GM23338 (cell line): ENCODE data around the gene SLC35G1. TPM values are rescaled to one million over a fixed set of nuclear protein-coding genes. Genes with fewer than 3 reads are reported as not detected.

ENCODE experiments used
- ATAC-seq: fragments of 200-7000 bp; cut with Tn5 transposase; 3 replicates; pipeline ENCODE4 v1.9.1; 2020
- DNase-seq: peaks from one replicate; pipeline ENCODE4 v3.0.0-alpha.2; 2015; ENCODE audit warnings: low spot score
- H2AFZ ChIP-seq: fragments of 200-600 bp; sonication (generic); 2 replicates; pipeline ENCODE4 v1.8.0; 2016; ENCODE audit warnings: antibody characterized with exemption, mild to moderate bottlenecking, moderate library complexity
- H3F3A ChIP-seq: fragments of 200-600 bp; sonication (generic); replicated peaks from 2 replicates; pipeline ENCODE4 v1.8.0; 2017; ENCODE audit warnings: antibody characterized with exemption, mixed run types, low read depth
- H3K27ac ChIP-seq: fragments of 200-600 bp; sonication (generic); 2 replicates; pipeline ENCODE4 v1.6.1; 2016; ENCODE audit warnings: low read depth
- H3K27me3 ChIP-seq: fragments of 200-600 bp; sonication (generic); 2 replicates; pipeline ENCODE4 v1.8.0; 2016; ENCODE audit warnings: mild to moderate bottlenecking, mixed run types, moderate library complexity; ENCODE audit not compliant: insufficient read depth
- H3K36me3 ChIP-seq: fragments of 200-600 bp; sonication (generic); 2 replicates; pipeline ENCODE4 v1.8.0; 2016; ENCODE audit warnings: mild to moderate bottlenecking; ENCODE audit not compliant: insufficient read depth
- H3K4me1 ChIP-seq: fragments of 200-600 bp; sonication (generic); 2 replicates; pipeline ENCODE4 v1.8.0; 2016; ENCODE audit warnings: mild to moderate bottlenecking, moderate library complexity; ENCODE audit not compliant: insufficient read depth
- H3K4me2 ChIP-seq: fragments of 200-600 bp; sonication (generic); 2 replicates; pipeline ENCODE4 v1.7.1; 2017; ENCODE audit warnings: mixed run types
- H3K4me3 ChIP-seq: fragments of 200-600 bp; sonication (generic); 2 replicates; pipeline ENCODE4 v1.6.1; 2016; ENCODE audit warnings: mixed run types
- H3K79me2 ChIP-seq: fragments of 200-600 bp; sonication (generic); replicated peaks from 2 replicates; pipeline ENCODE4 v1.8.0; 2017; ENCODE audit warnings: mild to moderate bottlenecking; ENCODE audit not compliant: insufficient read depth
- H3K9me2 ChIP-seq: fragments of 200-600 bp; sonication (generic); 2 replicates; pipeline ENCODE4 v1.8.0; 2017; ENCODE audit not compliant: insufficient read depth
- H4K20me1 ChIP-seq: fragments of 200-600 bp; sonication (generic); replicated peaks from 2 replicates; pipeline ENCODE4 v1.8.0; 2017; ENCODE audit warnings: mild to moderate bottlenecking; ENCODE audit not compliant: insufficient read depth
- H3K27ac Mint-ChIP-seq: 2 replicates; pipeline ENCODE4 v1.8.0; 2020; ENCODE audit warnings: inconsistent platforms, mild to moderate bottlenecking, moderate library complexity, mixed read lengths
- H3K27me3 Mint-ChIP-seq: 3 replicates; pipeline ENCODE4 v1.8.0; 2022; ENCODE audit warnings: low read depth, mild to moderate bottlenecking, moderate library complexity, mixed read lengths, inconsistent platforms; ENCODE audit not compliant: insufficient read depth, poor library complexity
- H3K36me3 Mint-ChIP-seq: 3 replicates; pipeline ENCODE4 v1.8.0; 2021; ENCODE audit warnings: low read depth, mild to moderate bottlenecking, inconsistent platforms, moderate library complexity, mixed read lengths
- H3K4me1 Mint-ChIP-seq: 3 replicates; pipeline ENCODE4 v1.8.0; 2020; ENCODE audit warnings: mild to moderate bottlenecking, inconsistent platforms, mixed read lengths
- H3K4me3 Mint-ChIP-seq: 3 replicates; pipeline ENCODE4 v1.8.0; 2021; ENCODE audit warnings: moderate library complexity, mild to moderate bottlenecking, inconsistent platforms, mixed read lengths
- H3K9me3 Mint-ChIP-seq: 3 replicates; pipeline ENCODE4 v1.8.0; 2020; ENCODE audit warnings: moderate library complexity, mild to moderate bottlenecking, inconsistent platforms, mixed read lengths
- CREB1 ChIP-seq: fragments of 250-450 bp; sonication (Bioruptor Pico); IDR thresholded peaks from 2 replicates; pipeline ENCODE4 v1.5.0; 2020; ENCODE audit warnings: low read depth, mild to moderate bottlenecking, moderate library complexity
- EZH2 ChIP-seq: fragments of 200-600 bp; sonication (generic); IDR thresholded peaks from one replicate; pipeline ENCODE4 v1.8.0; 2017; ENCODE audit warnings: antibody characterized with exemption, mild to moderate bottlenecking, low read depth; ENCODE audit not compliant: unreplicated experiment
- EZH2phosphoT487 ChIP-seq: fragments of 200-600 bp; sonication (generic); IDR thresholded peaks from one replicate; pipeline ENCODE4 v1.8.1; 2018; ENCODE audit warnings: antibody characterized with exemption; ENCODE audit not compliant: unreplicated experiment
- JUNB ChIP-seq: IDR thresholded peaks from one replicate; pipeline ENCODE4 v1.6.1; 2016; ENCODE audit warnings: antibody characterized with exemption; ENCODE audit not compliant: unreplicated experiment
- NANOG ChIP-seq: IDR thresholded peaks from 2 replicates; pipeline ENCODE4 v1.6.1; 2016; ENCODE audit warnings: antibody characterized with exemption, borderline replicate concordance
- POLR2AphosphoS5 ChIP-seq: IDR thresholded peaks from 2 replicates; pipeline ENCODE4 v1.6.1; 2016; ENCODE audit warnings: antibody characterized with exemption, low read depth
- REST ChIP-seq: IDR thresholded peaks from one replicate; pipeline ENCODE4 v1.6.1; 2018; ENCODE audit warnings: antibody characterized with exemption; ENCODE audit not compliant: unreplicated experiment
- ZNF331 ChIP-seq: fragments of 250-450 bp; sonication (Bioruptor Pico); IDR thresholded peaks from 2 replicates; pipeline ENCODE4 v1.5.0; 2020; ENCODE audit warnings: low read depth, mild to moderate bottlenecking, moderate library complexity
- polyA plus RNA-seq: library from polyadenylated mRNA; unstranded; fragments of >200 nt; fragmentation: Nextera tagmentation; extraction: Ambion mirVana; gene quantifications from 2 replicates; pipeline ENCODE4 v1.2.1, GENCODE V29; 2016
- total RNA-seq: library from RNA; depleted of rRNA; stranded (reverse); fragments of >200 nt; shearing (Covaris generic); gene quantifications from 2 replicates; pipeline ENCODE4 v1.2.3, GENCODE V29; 2014
- TF ChIP-seq, protein P1 (sequence below), 2 experiments: fragments of 200-600 bp in 1 of 2; sonication (generic) in 1 of 2; conservative IDR thresholded peaks; 2 replicates each; pipeline versions ENCODE4 v1.5.1 to v1.6.1; 2016 to 2017; ENCODE audit warnings: antibody characterized with exemption in 2 of 2, low read depth in 2 of 2, mild to moderate bottlenecking in 2 of 2, moderate library complexity in 1 of 2
- TF ChIP-seq, protein P2 (sequence below): fragments of 250-450 bp; sonication (Bioruptor Pico); IDR thresholded peaks from 2 replicates; pipeline ENCODE4 v1.5.0; 2020; ENCODE audit warnings: mild to moderate bottlenecking, moderate library complexity

SLC35G1 gene
- total and polyA plus RNA-seq, 2 experiments from 2014 or later, result 3.9 to 4.1 TPM

DNA sequence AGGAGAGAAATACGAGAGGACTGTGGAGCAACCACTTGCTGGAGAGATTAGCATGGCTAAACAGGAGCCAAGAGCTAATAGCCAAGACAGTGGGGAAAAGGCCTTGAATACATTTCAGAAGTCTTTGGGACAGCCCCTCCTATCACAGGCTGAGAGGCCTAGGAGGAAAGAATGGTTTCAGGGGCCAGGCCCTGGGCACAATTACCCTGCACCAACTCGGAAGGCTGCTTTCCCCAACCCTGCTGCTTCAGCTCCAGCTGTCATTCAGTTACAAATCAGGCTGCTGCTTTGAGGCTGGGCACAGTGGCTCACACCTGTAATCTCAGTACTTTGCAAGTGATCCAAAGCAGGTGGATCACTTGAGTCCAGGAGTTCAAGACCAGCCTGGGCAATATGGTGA, 32.0 kb upstream of the SLC35G1 start (continued):
- TF ChIP-seq REST, result no peak
- TF ChIP-seq, protein P1, sequence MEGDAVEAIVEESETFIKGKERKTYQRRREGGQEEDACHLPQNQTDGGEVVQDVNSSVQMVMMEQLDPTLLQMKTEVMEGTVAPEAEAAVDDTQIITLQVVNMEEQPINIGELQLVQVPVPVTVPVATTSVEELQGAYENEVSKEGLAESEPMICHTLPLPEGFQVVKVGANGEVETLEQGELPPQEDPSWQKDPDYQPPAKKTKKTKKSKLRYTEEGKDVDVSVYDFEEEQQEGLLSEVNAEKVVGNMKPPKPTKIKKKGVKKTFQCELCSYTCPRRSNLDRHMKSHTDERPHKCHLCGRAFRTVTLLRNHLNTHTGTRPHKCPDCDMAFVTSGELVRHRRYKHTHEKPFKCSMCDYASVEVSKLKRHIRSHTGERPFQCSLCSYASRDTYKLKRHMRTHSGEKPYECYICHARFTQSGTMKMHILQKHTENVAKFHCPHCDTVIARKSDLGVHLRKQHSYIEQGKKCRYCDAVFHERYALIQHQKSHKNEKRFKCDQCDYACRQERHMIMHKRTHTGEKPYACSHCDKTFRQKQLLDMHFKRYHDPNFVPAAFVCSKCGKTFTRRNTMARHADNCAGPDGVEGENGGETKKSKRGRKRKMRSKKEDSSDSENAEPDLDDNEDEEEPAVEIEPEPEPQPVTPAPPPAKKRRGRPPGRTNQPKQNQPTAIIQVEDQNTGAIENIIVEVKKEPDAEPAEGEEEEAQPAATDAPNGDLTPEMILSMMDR (conservative IDR thresholded peaks at IDR 0.05; ENCODE audit: low read depth in 2 of 2), result no peak

GRCh38 chr10:93865794-93866425, 27.9 kb upstream of the SLC35G1 start:
- DNase-seq, result no peak
- Mint-ChIP-seq H3K9me3 (peaks cover 14% of the 10 kb centered on the region), H3K4me1 (no peaks in the 10 kb centered on the region)

More at GRCh38 chr10:93865794-93866425, 27.9 kb upstream of the SLC35G1 start:
- H3K4me1 ChIP-seq, result no peaks in the 10 kb centered on the region
- H2AFZ ChIP-seq, result no peak overlapping the region
- no peaks in the 10 kb centered on the region for H3F3A ChIP-seq
- H4K20me1 ChIP-seq, result no peaks in the 10 kb centered on the region
- Mint-ChIP-seq H3K36me3 (peaks cover 4% of the 10 kb centered on the region), H3K27ac (no peak overlapping the region), H3K4me3 (no peak overlapping the region), H3K27me3 (no peaks in the 10 kb centered on the region)
- no peaks in the 10 kb centered on the region for H3K36me3 ChIP-seq
- no peaks in the 10 kb centered on the region for H3K79me2 ChIP-seq
- no peak overlapping the region for H3K4me2 ChIP-seq
- H3K4me3 ChIP-seq, result no peak overlapping the region
- TF ChIP-seq JUNB, result no peak
- TF ChIP-seq, protein P2, sequence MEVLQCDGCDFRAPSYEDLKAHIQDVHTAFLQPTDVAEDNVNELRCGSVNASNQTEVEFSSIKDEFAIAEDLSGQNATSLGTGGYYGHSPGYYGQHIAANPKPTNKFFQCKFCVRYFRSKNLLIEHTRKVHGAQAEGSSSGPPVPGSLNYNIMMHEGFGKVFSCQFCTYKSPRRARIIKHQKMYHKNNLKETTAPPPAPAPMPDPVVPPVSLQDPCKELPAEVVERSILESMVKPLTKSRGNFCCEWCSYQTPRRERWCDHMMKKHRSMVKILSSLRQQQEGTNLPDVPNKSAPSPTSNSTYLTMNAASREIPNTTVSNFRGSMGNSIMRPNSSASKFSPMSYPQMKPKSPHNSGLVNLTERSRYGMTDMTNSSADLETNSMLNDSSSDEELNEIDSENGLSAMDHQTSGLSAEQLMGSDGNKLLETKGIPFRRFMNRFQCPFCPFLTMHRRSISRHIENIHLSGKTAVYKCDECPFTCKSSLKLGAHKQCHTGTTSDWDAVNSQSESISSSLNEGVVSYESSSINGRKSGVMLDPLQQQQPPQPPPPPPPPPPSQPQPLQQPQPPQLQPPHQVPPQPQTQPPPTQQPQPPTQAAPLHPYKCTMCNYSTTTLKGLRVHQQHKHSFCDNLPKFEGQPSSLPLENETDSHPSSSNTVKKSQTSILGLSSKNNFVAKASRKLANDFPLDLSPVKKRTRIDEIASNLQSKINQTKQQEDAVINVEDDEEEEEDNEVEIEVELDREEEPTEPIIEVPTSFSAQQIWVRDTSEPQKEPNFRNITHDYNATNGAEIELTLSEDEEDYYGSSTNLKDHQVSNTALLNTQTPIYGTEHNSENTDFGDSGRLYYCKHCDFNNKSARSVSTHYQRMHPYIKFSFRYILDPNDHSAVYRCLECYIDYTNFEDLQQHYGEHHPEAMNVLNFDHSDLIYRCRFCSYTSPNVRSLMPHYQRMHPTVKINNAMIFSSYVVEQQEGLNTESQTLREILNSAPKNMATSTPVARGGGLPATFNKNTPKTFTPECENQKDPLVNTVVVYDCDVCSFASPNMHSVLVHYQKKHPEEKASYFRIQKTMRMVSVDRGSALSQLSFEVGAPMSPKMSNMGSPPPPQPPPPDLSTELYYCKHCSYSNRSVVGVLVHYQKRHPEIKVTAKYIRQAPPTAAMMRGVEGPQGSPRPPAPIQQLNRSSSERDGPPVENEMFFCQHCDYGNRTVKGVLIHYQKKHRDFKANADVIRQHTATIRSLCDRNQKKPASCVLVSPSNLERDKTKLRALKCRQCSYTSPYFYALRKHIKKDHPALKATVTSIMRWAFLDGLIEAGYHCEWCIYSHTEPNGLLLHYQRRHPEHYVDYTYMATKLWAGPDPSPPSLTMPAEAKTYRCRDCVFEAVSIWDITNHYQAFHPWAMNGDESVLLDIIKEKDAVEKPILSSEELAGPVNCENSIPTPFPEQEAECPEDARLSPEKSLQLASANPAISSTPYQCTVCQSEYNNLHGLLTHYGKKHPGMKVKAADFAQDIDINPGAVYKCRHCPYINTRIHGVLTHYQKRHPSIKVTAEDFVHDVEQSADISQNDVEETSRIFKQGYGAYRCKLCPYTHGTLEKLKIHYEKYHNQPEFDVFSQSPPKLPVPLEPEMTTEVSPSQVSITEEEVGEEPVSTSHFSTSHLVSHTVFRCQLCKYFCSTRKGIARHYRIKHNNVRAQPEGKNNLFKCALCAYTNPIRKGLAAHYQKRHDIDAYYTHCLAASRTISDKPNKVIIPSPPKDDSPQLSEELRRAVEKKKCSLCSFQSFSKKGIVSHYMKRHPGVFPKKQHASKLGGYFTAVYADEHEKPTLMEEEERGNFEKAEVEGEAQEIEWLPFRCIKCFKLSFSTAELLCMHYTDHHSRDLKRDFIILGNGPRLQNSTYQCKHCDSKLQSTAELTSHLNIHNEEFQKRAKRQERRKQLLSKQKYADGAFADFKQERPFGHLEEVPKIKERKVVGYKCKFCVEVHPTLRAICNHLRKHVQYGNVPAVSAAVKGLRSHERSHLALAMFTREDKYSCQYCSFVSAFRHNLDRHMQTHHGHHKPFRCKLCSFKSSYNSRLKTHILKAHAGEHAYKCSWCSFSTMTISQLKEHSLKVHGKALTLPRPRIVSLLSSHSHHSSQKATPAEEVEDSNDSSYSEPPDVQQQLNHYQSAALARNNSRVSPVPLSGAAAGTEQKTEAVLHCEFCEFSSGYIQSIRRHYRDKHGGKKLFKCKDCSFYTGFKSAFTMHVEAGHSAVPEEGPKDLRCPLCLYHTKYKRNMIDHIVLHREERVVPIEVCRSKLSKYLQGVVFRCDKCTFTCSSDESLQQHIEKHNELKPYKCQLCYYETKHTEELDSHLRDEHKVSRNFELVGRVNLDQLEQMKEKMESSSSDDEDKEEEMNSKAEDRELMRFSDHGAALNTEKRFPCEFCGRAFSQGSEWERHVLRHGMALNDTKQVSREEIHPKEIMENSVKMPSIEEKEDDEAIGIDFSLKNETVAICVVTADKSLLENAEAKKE (CRISPR knock-in tag), result no peak
- no peak for TF ChIP-seq NANOG
- TF ChIP-seq, protein P1 (conservative IDR thresholded peaks at IDR 0.05; ENCODE audit: low read depth in 2 of 2), result no peak
- TF ChIP-seq POLR2AphosphoS5, result no peak
- TF ChIP-seq EZH2, result no peak
- no peak for TF ChIP-seq ZNF331 (CRISPR knock-in tag)
- no peak for TF ChIP-seq EZH2phosphoT487
- TF ChIP-seq CREB1 (CRISPR knock-in tag), result no peak
- no peak overlapping the region for H3K27ac ChIP-seq
- no peaks in the 10 kb centered on the region for H3K27me3 ChIP-seq
- ATAC-seq, result no peak
- H3K9me2 ChIP-seq, result no peaks in the 10 kb centered on the region; the same call in 1 of the 2 replicates
